Right cardiac atrium (tissue), 5 donors: ENCODE data around the gene IGSF22. TPM values are rescaled to one million over a fixed set of nuclear protein-coding genes. Genes with fewer than 3 reads are reported as not detected.

ENCODE experiments used
- ATAC-seq, 2 donors: fragments of 200-7000 bp; cut with Tn5 transposase; one replicate each; pipeline versions ENCODE4 v1.8.0 to v1.9.1; 2020; ENCODE audit warnings: moderate library complexity in 2 of 2, mild to moderate bottlenecking in 1 of 2
- DNase-seq, 3 donors: peaks; one replicate each; pipeline ENCODE4 v3.0.0-alpha.2; 2020
- H3K27ac ChIP-seq: one replicate; pipeline ENCODE4 v1.5.1; 2013; ENCODE audit warnings: mild to moderate bottlenecking, low read length, control low read depth, moderate library complexity
- H3K27me3 ChIP-seq: one replicate; pipeline ENCODE4 v1.6.1; 2013; ENCODE audit not compliant: control insufficient read depth, insufficient read depth
- H3K4me1 ChIP-seq: one replicate; pipeline ENCODE4 v1.6.1; 2013; ENCODE audit warnings: low read length; ENCODE audit not compliant: control insufficient read depth, insufficient read depth
- H3K4me3 ChIP-seq: one replicate; pipeline ENCODE4 v1.5.1; 2013; ENCODE audit warnings: low read length, control low read depth
- H3K9me3 ChIP-seq: one replicate; pipeline ENCODE4 v1.6.1; 2013; ENCODE audit warnings: low read length; ENCODE audit not compliant: control insufficient read depth
- WGBS: extraction: QIAGEN DNeasy Blood & Tissue Kit; methylation state at CpG from one replicate; pipeline ENCODE4 v1.1.7; 2013; 5-methylcytosine and 5-hydroxymethylcytosine counted together
- intact Hi-C, 4 donors: fragments of 100-400 bp; cut with DNase I; formaldehyde crosslinking; loops; one replicate each; pipeline versions ENCODE4 v1.11.0 to v1.14.0; 2022 to 2023
- long read RNA-seq, 4 donors: library from polyadenylated mRNA; unstranded; transcript quantifications; one replicate each; pipeline ENCODE4 v2.0.0, GENCODE V29; 2020 to 2021
- polyA plus RNA-seq: library from polyadenylated mRNA; stranded (reverse); fragments of 200-250 nt; gene quantifications from one replicate; pipeline ENCODE4 v1.2.3, GENCODE V29; 2013
- total RNA-seq, 4 donors: library from RNA; stranded (reverse); fragmentation: NEBNext Ultra II Directional; extraction: Animal tissue kit (Norgen Biotek cat#: 25700); gene quantifications; one replicate each; pipeline ENCODE4 v1.2.1, GENCODE V29; 2021
- donor health status: healthy with polysubstance abuse.
- donor health status: DM: no; HTN: yes; CAD: no.
- donor health status: DM: no; HTN: no; CAD: no.
- donor health status: DM: no; HTN: yes; CAD: no; lungs with severe emphysema.
- donor health status: DM: yes; HTN: yes; CAD: no.

The IGSF22 gene
- 1 to 10 TPM; 1.0 to 1.3 (median 1.1) TPM for total RNA-seq
- polyA plus RNA-seq = 0.66 TPM
- long read RNA-seq, donor 1 = 0 reads
- long read RNA-seq, donor 2 = 0 reads
- long read RNA-seq, donor 3 = 0 reads
- long read RNA-seq, donor 4, partial matches to known transcripts = 1 of 1 reads
- long read RNA-seq, donor 4, other reads (novel, unspliced or antisense) = 0 of 1 reads

DNA sequence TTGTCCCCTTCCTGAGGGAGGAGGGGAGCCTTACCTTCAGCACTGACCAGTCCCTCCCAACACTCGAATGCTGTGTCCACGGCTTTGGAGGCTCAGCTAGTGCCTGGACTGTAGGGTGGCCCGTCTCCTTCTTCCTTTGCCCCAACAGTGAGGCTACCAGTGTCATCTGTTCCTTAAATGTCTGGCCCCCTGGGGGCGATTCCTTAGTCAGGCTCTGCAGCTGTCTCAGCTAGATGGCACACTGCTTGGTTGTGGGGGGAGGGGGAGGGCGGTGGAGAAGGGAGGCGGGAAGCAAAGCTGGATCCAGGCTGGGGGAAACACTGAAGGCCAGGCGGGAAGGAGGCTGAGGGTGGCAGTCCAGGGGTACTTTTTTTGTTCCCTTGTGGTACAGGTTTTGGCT lies at the start of gene IGSF22:
Gene IGSF22, minus strand, starts transcription at position 149 of the 400 bp plus-strand sequence. CDS start 1,952 bp downstream, outside the sequence.
- Histone ChIP-seq H3K9me3 (no peaks in the 10 kb centered on the region), H3K4me3 (no peak within 1 kb of the TSS), H3K4me1 (no peaks in the 10 kb centered on the region), H3K27me3 (no peaks in the 10 kb centered on the region), H3K27ac (no peak within 1 kb of the TSS)
- intact Hi-C loops = no loop called here
- no peak for DNase-seq
- 59% methylated on average over 7 of the region's 7 CpGs for WGBS
- no peak for ATAC-seq

DNA sequence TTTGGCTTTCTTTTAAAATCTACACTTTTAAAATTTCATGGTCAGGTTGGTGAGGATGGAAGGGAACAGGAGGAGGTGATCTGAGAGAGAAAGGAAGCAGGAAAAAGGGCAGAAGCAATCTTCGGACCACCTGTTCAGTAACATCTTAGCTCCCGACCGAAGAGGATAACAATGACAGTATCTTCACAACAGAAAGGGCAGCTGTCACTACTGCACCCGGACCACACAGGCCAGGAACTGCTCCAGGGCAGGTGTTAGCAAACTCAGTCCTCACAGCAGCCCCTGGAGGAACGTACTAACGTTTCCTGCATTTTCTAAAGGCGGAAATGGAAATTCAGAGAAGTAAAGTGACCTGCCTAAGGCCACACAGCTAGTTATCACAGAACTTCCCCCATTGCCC lies 48.8 kb upstream of the IGSF22 start:
- WGBS = 71% methylated on average over 7 of the region's 7 CpGs
- Histone ChIP-seq H3K4me1 (no peaks in the 10 kb centered on the region), H3K27me3 (no peaks in the 10 kb centered on the region), H3K9me3 (no peaks in the 10 kb centered on the region), H3K27ac (no peak overlapping the region), H3K4me3 (no peak overlapping the region)
- DNase-seq (no peak), ATAC-seq (no peak)
- intact Hi-C loops = no loop called here

DNA sequence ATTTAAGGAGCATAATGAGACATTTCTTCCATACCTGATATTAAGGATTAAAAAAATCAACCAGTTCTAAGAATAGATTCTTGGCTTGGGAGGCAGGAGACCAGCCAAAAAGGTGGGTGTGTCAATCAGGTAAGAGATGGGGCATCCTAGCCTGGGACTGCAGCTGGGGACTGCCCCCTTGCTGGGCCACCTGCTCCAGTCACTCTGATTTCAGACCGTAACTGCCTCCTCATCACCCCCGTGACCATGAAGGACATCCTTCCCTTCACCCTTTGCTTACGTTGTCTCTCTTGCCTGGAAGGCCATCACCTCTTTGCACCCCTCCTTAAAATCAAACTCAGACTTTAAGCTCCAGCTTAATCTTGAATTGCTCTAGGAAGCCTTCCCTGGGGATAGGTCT lies 47.7 kb upstream of the IGSF22 start:
- WGBS = 78% methylated on average over 3 of the region's 3 CpGs
- Histone ChIP-seq H3K27me3 (no peaks in the 10 kb centered on the region), H3K27ac (no peak overlapping the region), H3K4me1 (no peaks in the 10 kb centered on the region), H3K9me3 (no peaks in the 10 kb centered on the region), H3K4me3 (no peak overlapping the region)
- no peak for DNase-seq
- ATAC-seq = no peak
- intact Hi-C loops = no loop called here

DNA sequence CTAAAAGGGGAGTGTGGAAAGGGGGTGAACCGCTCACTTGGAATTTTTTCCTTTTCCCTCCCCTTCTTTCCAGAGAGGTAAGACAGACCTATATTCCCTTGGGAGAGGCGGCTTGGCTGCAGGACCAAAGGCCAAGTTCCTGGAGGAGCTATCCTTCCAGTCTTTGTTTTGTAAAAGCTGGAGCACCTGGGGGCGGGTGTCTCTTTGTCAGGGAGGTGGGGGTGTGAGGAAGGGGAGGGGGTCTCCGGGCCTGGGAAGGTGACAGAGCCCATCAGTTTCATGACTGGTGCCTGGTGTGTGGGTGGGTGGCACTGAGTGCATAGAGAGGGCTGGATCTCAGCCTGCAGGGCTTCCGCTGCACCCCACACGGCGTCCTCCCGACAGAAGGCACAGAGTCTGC lies 47.1 kb upstream of the IGSF22 start:
- no peaks in the 10 kb centered on the region for H3K9me3 ChIP-seq
- intact Hi-C loops = no loop called here
- 53% methylated on average over 8 of the region's 8 CpGs for WGBS

DNA sequence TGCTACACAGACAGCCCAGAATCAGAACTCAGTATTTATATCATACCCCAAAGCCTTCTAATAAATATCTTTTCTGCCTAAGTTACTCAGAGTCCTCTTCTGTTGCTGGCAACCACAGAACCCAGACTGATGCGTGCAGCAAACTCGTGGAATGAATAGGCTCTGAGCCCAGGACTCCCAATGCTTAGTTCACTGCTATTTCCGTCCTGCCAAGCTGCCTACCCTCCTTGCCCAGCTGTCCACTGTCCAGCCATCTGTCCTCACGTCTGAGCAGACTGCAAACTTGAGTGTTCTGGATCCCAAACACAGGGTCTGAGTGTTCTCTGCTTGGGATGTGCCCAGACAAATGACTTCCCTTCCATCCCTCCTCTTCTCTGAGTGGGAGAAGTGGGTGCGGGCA lies 46.2 kb upstream of the IGSF22 start:
- no peak overlapping the region for H3K27ac ChIP-seq
- H3K4me3 ChIP-seq = no peak overlapping the region
- WGBS = 57% methylated on average over 5 of the region's 5 CpGs
- DNase-seq = no peak
- ATAC-seq = no peak
- no peaks in the 10 kb centered on the region for H3K27me3 ChIP-seq
- intact Hi-C loops = no loop called here
- no peaks in the 10 kb centered on the region for H3K9me3 ChIP-seq
- H3K4me1 ChIP-seq = no peaks in the 10 kb centered on the region

More for the DNA sequence above, 47.1 kb upstream of the IGSF22 start:
- no peaks in the 10 kb centered on the region for H3K27me3 ChIP-seq
- no peak for DNase-seq
- H3K4me3 ChIP-seq = no peak overlapping the region
- no peaks in the 10 kb centered on the region for H3K4me1 ChIP-seq
- ATAC-seq = no peak
- H3K27ac ChIP-seq = no peak overlapping the region

DNA sequence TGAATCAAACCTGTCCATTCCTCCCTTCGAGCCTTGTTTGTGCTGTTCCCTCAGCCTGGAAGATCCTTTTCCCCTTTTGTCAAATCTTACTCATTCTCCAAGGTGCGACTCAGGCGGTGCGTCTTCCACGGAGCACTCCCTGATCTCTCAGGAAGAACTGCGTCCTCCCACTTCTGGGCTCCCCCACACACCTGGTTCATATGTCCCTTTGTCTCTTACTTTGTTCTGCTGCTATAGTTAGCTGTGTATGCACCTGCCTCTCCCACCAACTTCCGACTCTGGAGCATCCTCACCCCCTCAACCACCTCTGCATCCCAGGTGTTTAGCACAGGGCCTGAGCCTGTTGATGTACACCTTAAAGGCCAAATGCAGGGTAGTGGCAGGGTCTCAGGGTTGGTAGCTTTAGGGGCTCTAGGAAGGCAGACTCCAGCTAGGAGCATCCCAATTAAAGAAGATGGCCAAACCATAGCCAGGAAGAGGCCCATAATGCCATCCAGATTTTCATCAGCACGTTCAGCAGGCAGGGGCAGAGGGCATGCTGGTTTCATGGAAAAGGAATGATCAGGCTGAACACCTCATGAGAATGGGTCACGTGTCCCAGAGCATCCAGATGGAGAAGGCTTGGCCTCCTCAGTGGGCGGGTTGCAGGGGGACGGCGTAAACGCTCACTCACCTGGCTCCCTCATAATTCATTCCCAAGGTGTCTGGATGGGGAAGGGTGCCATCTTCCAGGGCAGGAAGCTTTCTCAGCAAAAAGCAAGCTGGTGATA lies 45.5 kb upstream of the IGSF22 start:
- Histone ChIP-seq H3K9me3 (no peaks in the 10 kb centered on the region), H3K27ac (no peak overlapping the region), H3K4me1 (no peaks in the 10 kb centered on the region), H3K27me3 (no peaks in the 10 kb centered on the region), H3K4me3 (no peak overlapping the region)
- ATAC-seq = no peak
- intact Hi-C loops = no loop called here
- DNase-seq = no peak
- 89% methylated on average over 13 of the region's 13 CpGs for WGBS

DNA sequence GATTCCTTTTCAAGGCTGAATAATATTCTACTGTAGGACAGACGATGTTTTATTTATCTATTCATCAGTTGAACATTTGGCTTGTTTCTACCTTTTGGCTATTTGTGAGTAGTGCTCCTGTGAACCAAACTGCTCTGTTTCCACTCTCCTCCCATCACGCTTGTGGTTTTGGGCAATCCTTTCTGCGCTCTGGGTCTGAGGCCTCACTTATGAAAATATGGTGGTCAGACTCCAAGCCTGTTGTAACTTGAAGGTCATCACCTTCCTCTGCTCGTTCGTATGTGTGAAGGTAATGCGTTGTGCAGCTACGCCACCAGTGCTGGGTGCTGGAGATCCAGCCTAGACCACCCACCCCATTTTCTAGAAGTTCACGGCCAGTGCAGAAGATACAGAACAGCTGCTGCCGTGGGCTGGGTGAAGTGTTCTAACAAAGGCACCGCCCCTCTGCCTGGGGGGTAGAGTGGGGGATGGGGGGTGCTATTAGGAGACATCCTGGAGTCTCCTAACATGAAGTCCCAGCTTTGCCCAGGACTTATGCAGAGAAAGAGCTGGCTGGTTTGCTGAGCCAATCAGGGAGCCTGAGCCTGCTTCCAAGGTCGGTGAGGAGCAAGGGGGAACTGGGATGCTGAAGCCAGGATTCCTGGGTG lies 44.6 kb upstream of the IGSF22 start:
- ATAC-seq = no peak
- WGBS = 70% methylated on average over 11 of the region's 11 CpGs
- Histone ChIP-seq H3K9me3 (no peaks in the 10 kb centered on the region), H3K4me3 (no peak overlapping the region), H3K27ac (no peak overlapping the region), H3K27me3 (no peaks in the 10 kb centered on the region), H3K4me1 (no peaks in the 10 kb centered on the region)
- intact Hi-C loops = no loop called here
- no peak for DNase-seq

DNA sequence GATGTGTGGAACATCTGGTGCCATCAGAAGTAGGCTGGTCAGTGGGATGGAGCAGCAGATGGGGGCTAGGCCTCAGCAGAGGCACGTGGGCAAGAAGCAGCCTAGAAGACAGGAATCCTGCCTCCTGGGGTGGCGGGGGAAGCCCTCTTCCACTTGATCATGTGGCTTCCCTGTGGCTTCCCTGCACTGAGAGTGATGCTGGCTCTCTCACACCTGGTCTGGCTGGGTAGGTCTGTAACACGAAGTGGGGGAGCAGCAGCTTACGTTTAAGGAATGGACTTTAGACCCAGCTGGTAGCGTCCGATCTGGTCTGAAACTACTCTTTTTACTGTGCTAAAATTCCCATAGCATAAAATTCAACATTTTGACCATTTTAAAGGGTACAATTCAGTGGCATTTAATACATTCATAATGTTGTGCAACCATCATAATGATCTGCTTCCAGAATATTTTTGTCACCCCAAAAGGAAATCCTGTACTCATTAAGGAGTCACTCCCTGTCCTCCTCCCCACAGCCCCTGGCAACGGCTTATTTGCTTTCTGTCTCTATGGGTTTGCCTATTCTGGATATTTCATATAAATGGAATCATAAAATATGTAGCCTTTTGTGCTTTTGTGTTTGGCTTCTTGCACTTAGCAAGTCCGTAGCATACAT lies 43.9 kb upstream of the IGSF22 start:
- no peaks in the 10 kb centered on the region for H3K9me3 ChIP-seq
- no peak for ATAC-seq
- no peaks in the 10 kb centered on the region for H3K27me3 ChIP-seq
- H3K4me3 ChIP-seq = no peak overlapping the region
- intact Hi-C loops = no loop called here
- no peak overlapping the region for H3K27ac ChIP-seq
- DNase-seq = no peak
- 39% methylated on average over 8 of the region's 8 CpGs for WGBS
- no peaks in the 10 kb centered on the region for H3K4me1 ChIP-seq

DNA sequence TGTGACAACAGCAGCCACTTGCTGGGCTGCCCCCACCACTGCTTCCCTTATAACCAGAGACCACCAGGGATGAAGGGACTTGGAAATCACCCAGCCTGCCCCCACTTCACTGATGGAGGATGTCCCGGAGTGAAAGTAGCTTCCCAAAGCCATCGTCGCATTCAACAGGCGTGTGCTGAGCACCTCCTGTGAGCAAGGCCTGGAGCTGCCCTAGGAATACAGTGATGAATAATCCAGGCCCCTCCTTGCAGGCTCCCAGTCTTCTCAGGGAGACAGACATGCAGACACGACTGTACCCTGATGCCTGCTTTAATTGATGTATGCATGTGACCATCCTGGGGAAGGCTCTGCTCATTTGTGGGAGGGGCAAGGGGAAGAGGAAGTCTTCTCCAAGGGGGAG lies 43.0 kb upstream of the IGSF22 start:
- Histone ChIP-seq H3K4me3 (no peak overlapping the region), H3K4me1 (no peaks in the 10 kb centered on the region), H3K9me3 (no peaks in the 10 kb centered on the region), H3K27me3 (no peaks in the 10 kb centered on the region), H3K27ac (no peak overlapping the region)
- intact Hi-C loops = no loop called here
- WGBS = 71% methylated on average over 5 of the region's 5 CpGs
- ATAC-seq = no peak
- DNase-seq = no peak

DNA sequence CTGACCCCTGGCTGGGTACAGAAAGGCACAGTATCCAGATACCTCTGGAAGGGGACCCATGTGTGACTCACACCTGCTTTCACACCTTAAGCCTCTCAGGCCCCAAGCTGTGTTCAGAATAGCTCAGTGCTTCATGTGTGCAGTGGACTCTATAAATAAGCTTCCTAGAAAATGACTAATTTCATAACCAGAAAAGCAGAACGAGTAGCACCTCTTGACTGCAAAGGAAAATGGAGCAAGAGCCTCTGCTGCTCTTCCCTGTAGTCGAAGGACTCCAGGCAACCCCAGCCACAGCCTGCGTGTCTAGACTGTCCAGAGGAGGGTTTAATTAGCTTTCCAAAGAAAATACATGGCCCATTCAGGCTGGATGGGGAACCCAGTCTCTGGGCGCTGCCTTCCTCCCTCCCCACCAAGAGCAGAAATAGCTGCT lies 42.5 kb upstream of the IGSF22 start:
- intact Hi-C loops = no loop called here
- Histone ChIP-seq H3K4me1 (no peaks in the 10 kb centered on the region), H3K4me3 (no peak overlapping the region), H3K27me3 (no peaks in the 10 kb centered on the region), H3K27ac (no peak overlapping the region), H3K9me3 (no peaks in the 10 kb centered on the region)
- ATAC-seq (peak; percentile 9 to 42), DNase-seq (no peak)
- whole genome bisulfite sequencing = 60% methylated on average over 4 of the region's 4 CpGs

DNA sequence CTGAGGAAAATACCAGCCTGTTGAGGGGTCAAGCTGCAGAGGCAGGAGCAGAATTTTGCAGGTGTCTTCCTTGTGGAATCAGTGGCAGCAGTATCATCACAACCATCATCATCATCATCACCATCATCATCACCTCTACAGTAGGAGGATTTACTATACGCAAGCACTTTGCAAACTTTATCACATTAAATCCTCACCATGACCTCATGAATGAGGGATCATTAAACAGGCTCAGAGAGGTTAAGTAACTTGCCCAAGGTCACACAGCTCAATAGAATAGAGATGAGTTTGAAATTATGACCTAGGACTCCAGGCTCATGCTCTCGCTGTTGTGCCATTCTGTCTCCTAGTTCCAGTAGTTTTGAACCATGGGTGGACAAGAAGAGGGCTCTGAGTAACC lies 40.0 kb upstream of the IGSF22 start:
- WGBS = 90% methylated on average over 2 of the region's 2 CpGs
- no peak for ATAC-seq
- intact Hi-C loops = no loop called here

More for the DNA sequence above, 40.0 kb upstream of the IGSF22 start:
- Histone ChIP-seq H3K4me3 (no peak overlapping the region), H3K9me3 (no peaks in the 10 kb centered on the region), H3K27ac (no peak overlapping the region), H3K27me3 (no peaks in the 10 kb centered on the region), H3K4me1 (no peaks in the 10 kb centered on the region)
- DNase-seq = no peak
